Activated CD4-positive, alpha-beta T cell treated with anti-CD3 and anti-CD28 coated beads, Interleukin-2, amount 10 ng/mL, durations not matched to agents 24 days and 14 days (primary cell): ENCODE data around the gene MUC5AC. TPM values are rescaled to one million over a fixed set of nuclear protein-coding genes. Genes with fewer than 3 reads are reported as not detected.

Experiments
- DNase-seq: peaks from one replicate; pipeline ENCODE4 v3.0.0; 2022
- H3K27ac Mint-ChIP-seq: one replicate; pipeline ENCODE4 v1.8.0; 2022; ENCODE audit warnings: mild to moderate bottlenecking, mixed read lengths
- H3K27me3 Mint-ChIP-seq: one replicate; pipeline ENCODE4 v1.8.0; 2022; ENCODE audit warnings: mixed read lengths
- H3K36me3 Mint-ChIP-seq: one replicate; pipeline ENCODE4 v1.8.0; 2022; ENCODE audit warnings: low read depth, mild to moderate bottlenecking, mixed read lengths
- H3K4me1 Mint-ChIP-seq: one replicate; pipeline ENCODE4 v1.8.0; 2021; ENCODE audit warnings: mixed read lengths
- H3K4me3 Mint-ChIP-seq: one replicate; pipeline ENCODE4 v1.8.0; 2022; ENCODE audit warnings: mild to moderate bottlenecking, moderate library complexity, mixed read lengths
- H3K9me3 Mint-ChIP-seq: one replicate; pipeline ENCODE4 v1.8.0; 2021; ENCODE audit warnings: mixed read lengths
- intact Hi-C: fragments of 100-400 bp; cut with micrococcal nuclease; formaldehyde crosslinking; loops from one replicate; pipeline ENCODE4 v1.15.1; 2023
- total RNA-seq: library from RNA; stranded (reverse); gene quantifications from 2 replicates; pipeline ENCODE4 v1.2.3, GENCODE V29; 2022

The MUC5AC gene
- total RNA-seq, 1 donor from 2014 or later: not detected

- intact Hi-C loops: no loop called here
- no peak overlapping the region for H3K4me3 Mint-ChIP-seq
- no peaks in the 10 kb centered on the region for H3K4me1 Mint-ChIP-seq
- H3K9me3 Mint-ChIP-seq: no peaks in the 10 kb centered on the region
- no peaks in the 10 kb centered on the region for H3K27me3 Mint-ChIP-seq
- H3K36me3 Mint-ChIP-seq: no peaks in the 10 kb centered on the region
- no peak for DNase-seq
- no peak overlapping the region for H3K27ac Mint-ChIP-seq
Observed at GRCh38 chr11:1194231-1194976, 36.7 kb downstream of the MUC5AC start.

DNA sequence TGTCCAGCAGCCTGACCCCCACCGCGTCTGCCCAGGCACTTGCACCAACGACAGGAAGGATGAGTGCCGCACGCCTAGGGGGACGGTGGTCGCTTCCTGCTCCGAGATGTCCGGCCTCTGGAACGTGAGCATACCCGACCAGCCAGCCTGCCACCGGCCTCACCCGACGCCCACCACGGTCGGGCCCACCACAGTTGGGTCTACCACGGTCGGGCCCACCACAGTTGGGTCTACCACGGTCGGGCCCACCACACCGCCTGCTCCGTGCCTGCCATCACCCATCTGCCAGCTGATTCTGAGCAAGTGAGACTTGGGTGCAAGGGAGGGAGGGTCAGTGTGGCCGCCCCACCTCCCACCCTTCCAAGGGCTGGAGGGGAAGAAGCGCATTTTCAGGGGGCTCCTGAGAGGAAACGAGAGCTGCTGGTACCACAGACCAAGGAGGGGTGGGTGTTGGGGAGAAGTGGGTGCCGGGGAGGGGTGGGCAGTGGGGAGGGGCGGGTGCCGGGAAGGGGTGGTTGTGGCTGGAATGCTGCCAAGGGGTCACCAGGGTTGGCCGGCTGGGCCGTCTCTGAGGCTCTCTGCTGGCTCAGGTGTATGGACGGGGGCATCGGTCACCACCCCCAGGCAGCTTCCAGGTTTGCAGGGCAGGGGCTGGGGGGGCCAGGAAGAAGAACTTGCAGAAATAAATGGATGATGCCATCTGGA lies 37.4 kb downstream of the MUC5AC start:
- Mint-ChIP-seq H3K36me3 (no peaks in the 10 kb centered on the region), H3K27ac (no peak overlapping the region), H3K9me3 (no peaks in the 10 kb centered on the region), H3K4me1 (no peaks in the 10 kb centered on the region), H3K27me3 (no peaks in the 10 kb centered on the region), H3K4me3 (no peak overlapping the region)
- no peak for DNase-seq
- intact Hi-C loops: no loop called here

GRCh38 chr11:1195682-1196515 lies 38.1 kb downstream of the MUC5AC start:
- H3K4me1 Mint-ChIP-seq: no peaks in the 10 kb centered on the region
- H3K9me3 Mint-ChIP-seq: no peaks in the 10 kb centered on the region
- no peak for DNase-seq
- no peak overlapping the region for H3K4me3 Mint-ChIP-seq
- H3K27me3 Mint-ChIP-seq: no peaks in the 10 kb centered on the region
- H3K36me3 Mint-ChIP-seq: no peaks in the 10 kb centered on the region
- no peak overlapping the region for H3K27ac Mint-ChIP-seq
- intact Hi-C loops: no loop called here

GRCh38 chr11:1196516-1197391 lies 39.0 kb downstream of the MUC5AC start:
- Mint-ChIP-seq H3K27ac (no peak overlapping the region), H3K4me1 (no peaks in the 10 kb centered on the region), H3K36me3 (no peaks in the 10 kb centered on the region), H3K27me3 (no peaks in the 10 kb centered on the region), H3K4me3 (no peak overlapping the region), H3K9me3 (no peaks in the 10 kb centered on the region)
- intact Hi-C loops: no loop called here
- no peak for DNase-seq

DNA sequence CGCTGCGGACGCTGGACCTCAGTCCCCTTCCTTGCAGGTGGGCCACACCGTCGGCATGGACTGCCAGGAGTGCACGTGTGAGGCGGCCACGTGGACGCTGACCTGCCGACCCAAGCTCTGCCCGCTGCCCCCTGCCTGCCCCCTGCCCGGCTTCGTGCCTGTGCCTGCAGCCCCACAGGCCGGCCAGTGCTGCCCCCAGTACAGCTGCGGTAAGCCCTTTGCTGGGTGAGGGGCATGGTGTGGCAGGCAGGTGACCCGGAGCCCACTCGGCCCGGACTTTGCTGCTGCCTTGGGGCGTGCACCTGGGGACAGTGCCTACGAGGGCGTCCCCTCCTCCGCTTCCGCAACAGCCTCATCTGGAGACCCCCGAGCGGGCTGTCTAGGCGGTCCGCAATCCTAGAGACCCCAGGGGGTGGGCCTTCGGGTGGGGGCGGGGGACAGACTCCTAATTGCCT lies 39.7 kb downstream of the MUC5AC start:
- no peak overlapping the region for H3K4me3 Mint-ChIP-seq
- H3K9me3 Mint-ChIP-seq: no peaks in the 10 kb centered on the region
- H3K36me3 Mint-ChIP-seq: no peaks in the 10 kb centered on the region
- DNase-seq: no peak
- H3K27ac Mint-ChIP-seq: no peak overlapping the region
- H3K27me3 Mint-ChIP-seq: no peaks in the 10 kb centered on the region
- intact Hi-C loops: no loop called here
- no peaks in the 10 kb centered on the region for H3K4me1 Mint-ChIP-seq

- Mint-ChIP-seq H3K9me3 (no peaks in the 10 kb centered on the region), H3K36me3 (no peaks in the 10 kb centered on the region), H3K4me3 (no peak overlapping the region), H3K27me3 (no peaks in the 10 kb centered on the region), H3K27ac (no peak overlapping the region), H3K4me1 (no peaks in the 10 kb centered on the region)
- intact Hi-C loops: no loop called here
- no peak for DNase-seq
Observed at GRCh38 chr11:1197886-1198560, 40.3 kb downstream of the MUC5AC start.

DNA sequence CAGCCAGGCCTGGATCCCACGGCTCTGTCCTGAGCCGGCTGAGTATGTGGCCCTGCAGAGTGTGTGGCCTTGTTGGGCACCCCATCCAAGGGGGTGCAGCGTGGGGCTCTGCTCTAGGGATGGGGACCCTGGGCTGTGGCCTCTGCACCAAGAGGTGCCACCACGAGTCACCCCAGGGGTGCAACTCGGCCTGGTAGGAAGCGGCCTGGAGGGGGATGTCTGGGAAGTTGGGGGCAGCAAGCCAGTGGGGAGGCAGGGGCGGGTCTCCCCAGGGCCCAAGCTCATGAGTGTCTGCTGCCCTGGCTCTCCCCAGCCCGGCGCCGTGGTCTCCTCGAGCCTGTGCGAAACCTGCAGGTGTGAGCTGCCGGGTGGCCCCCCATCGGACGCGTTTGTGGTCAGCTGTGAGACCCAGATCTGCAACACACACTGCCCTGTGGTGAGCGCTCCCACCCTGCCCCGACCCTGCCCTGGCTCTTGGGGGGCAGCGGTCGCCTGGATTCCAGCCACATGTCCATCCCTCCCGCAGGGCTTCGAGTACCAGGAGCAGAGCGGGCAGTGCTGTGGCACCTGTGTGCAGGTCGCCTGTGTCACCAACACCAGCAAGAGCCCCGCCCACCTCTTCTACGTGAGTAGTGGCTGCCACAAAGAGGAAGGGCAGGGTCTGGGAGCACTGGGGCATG lies 40.9 kb downstream of the MUC5AC start:
- no peak overlapping the region for H3K27ac Mint-ChIP-seq
- DNase-seq: no peak
- no peaks in the 10 kb centered on the region for H3K36me3 Mint-ChIP-seq
- no peaks in the 10 kb centered on the region for H3K9me3 Mint-ChIP-seq
- intact Hi-C loops: no loop called here
- no peaks in the 10 kb centered on the region for H3K27me3 Mint-ChIP-seq
- H3K4me1 Mint-ChIP-seq: no peaks in the 10 kb centered on the region
- no peak overlapping the region for H3K4me3 Mint-ChIP-seq

GRCh38 chr11:1199241-1199750 lies 41.5 kb downstream of the MUC5AC start:
- Mint-ChIP-seq H3K27ac (no peak overlapping the region), H3K4me1 (no peaks in the 10 kb centered on the region), H3K27me3 (no peaks in the 10 kb centered on the region), H3K4me3 (no peak overlapping the region), H3K36me3 (no peaks in the 10 kb centered on the region), H3K9me3 (no peaks in the 10 kb centered on the region)
- intact Hi-C loops: no loop called here
- no peak for DNase-seq

DNA sequence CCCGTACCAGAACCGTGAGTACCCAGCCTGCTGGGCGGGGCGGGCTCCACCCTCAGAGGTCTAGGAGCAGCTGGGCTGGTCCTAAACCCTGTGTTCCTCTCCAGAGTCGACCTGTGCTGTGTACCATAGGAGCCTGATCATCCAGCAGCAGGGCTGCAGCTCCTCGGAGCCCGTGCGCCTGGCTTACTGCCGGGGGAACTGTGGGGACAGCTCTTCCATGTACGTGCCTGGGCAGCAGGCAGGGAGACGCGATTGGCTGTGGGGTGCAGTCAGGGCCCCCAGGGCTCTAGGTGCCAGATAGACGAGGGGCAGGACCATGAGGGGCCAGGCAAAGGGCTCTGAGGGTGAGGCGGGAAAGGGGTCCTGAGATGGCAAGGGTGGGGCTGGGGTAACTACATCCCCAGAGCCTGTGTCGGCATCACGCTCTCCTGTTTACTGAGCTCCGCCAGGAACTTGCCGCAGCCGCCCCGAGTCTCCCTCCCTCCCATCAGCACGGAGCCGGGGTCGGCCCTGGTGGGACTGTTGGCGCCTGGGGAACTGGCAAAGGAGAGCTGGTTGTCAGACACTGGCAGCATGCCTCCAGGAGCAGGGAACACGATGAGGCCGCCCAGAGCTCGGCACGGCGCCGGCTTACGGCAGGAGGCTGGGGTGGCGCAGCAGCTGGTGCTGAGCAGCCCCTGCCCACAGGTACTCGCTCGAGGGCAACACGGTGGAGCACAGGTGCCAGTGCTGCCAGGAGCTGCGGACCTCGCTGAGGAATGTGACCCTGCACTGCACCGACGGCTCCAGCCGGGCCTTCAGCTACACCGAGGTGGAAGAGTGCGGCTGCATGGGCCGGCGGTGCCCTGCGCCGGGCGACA lies 42.2 kb downstream of the MUC5AC start:
- Mint-ChIP-seq H3K4me3 (no peak overlapping the region), H3K36me3 (no peaks in the 10 kb centered on the region), H3K4me1 (no peaks in the 10 kb centered on the region), H3K27me3 (no peaks in the 10 kb centered on the region), H3K9me3 (no peaks in the 10 kb centered on the region), H3K27ac (no peak overlapping the region)
- intact Hi-C loops: no loop called here
- DNase-seq: no peak

- Mint-ChIP-seq H3K4me3 (no peak overlapping the region), H3K27ac (no peak overlapping the region), H3K27me3 (no peaks in the 10 kb centered on the region), H3K9me3 (no peaks in the 10 kb centered on the region), H3K4me1 (no peaks in the 10 kb centered on the region), H3K36me3 (no peaks in the 10 kb centered on the region)
- no peak for DNase-seq
- intact Hi-C loops: no loop called here
Observed at GRCh38 chr11:1200611-1201191, 42.9 kb downstream of the MUC5AC start.

DNA sequence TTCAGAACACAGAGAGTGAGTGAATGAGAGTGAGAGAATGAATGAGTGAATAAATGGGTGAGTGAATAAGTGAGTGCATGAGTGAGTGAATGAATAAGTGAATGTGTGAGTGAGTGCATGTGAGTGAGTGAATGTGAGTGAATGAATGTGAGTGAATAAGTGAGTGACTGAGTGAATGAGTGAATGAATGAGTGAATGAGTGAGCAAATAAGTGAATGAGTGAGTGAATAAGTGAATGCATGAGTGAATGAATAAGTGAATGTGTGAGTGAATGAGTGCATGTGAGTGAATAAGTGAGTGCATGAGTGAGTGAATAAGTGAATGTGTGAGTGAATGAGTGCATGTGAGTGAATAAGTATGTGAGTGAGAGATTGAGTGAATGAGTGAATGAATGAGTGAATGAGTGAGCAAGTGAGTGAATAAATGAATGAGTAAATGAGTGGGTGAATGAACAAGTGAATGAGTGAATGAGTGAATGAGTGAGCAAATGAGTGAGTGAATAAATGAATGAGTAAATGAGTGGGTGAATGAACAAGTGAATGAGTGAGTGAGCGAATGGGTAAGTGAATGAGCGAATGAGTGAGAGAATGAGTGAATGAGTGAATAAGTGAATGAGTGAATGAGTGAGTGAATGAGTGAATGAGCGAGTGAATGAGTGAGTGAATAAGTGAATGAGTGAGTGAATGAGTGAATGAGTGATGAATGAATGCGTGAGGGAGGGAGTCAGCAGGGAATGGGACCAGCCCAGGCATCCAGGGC lies 43.8 kb downstream of the MUC5AC start:
- no peak overlapping the region for H3K27ac Mint-ChIP-seq
- H3K36me3 Mint-ChIP-seq: no peaks in the 10 kb centered on the region
- intact Hi-C loops: no loop called here
- H3K4me3 Mint-ChIP-seq: no peak overlapping the region
- H3K27me3 Mint-ChIP-seq: no peaks in the 10 kb centered on the region
- H3K4me1 Mint-ChIP-seq: no peaks in the 10 kb centered on the region
- no peaks in the 10 kb centered on the region for H3K9me3 Mint-ChIP-seq
- no peak for DNase-seq
